GM23338 (cell line): ENCODE measurements around the gene ANAPC5. TPM values are rescaled to one million over a fixed set of nuclear protein-coding genes. Genes with fewer than 3 reads are reported as not detected.

Source experiments
- ATAC-seq: fragments of 200-7000 bp; cut with Tn5 transposase; 3 replicates; pipeline ENCODE4 v1.9.1; 2020
- DNase-seq: peaks from one replicate; pipeline ENCODE4 v3.0.0-alpha.2; 2015; ENCODE audit warnings: low spot score
- H2AFZ ChIP-seq: fragments of 200-600 bp; sonication (generic); 2 replicates; pipeline ENCODE4 v1.8.0; 2016; ENCODE audit warnings: antibody characterized with exemption, mild to moderate bottlenecking, moderate library complexity
- H3F3A ChIP-seq: fragments of 200-600 bp; sonication (generic); replicated peaks from 2 replicates; pipeline ENCODE4 v1.8.0; 2017; ENCODE audit warnings: antibody characterized with exemption, mixed run types, low read depth
- H3K27ac ChIP-seq: fragments of 200-600 bp; sonication (generic); 2 replicates; pipeline ENCODE4 v1.6.1; 2016; ENCODE audit warnings: low read depth
- H3K27me3 ChIP-seq: fragments of 200-600 bp; sonication (generic); 2 replicates; pipeline ENCODE4 v1.8.0; 2016; ENCODE audit warnings: mild to moderate bottlenecking, mixed run types, moderate library complexity; ENCODE audit not compliant: insufficient read depth
- H3K36me3 ChIP-seq: fragments of 200-600 bp; sonication (generic); 2 replicates; pipeline ENCODE4 v1.8.0; 2016; ENCODE audit warnings: mild to moderate bottlenecking; ENCODE audit not compliant: insufficient read depth
- H3K4me1 ChIP-seq: fragments of 200-600 bp; sonication (generic); 2 replicates; pipeline ENCODE4 v1.8.0; 2016; ENCODE audit warnings: mild to moderate bottlenecking, moderate library complexity; ENCODE audit not compliant: insufficient read depth
- H3K4me2 ChIP-seq: fragments of 200-600 bp; sonication (generic); 2 replicates; pipeline ENCODE4 v1.7.1; 2017; ENCODE audit warnings: mixed run types
- H3K4me3 ChIP-seq: fragments of 200-600 bp; sonication (generic); 2 replicates; pipeline ENCODE4 v1.6.1; 2016; ENCODE audit warnings: mixed run types
- H3K79me2 ChIP-seq: fragments of 200-600 bp; sonication (generic); replicated peaks from 2 replicates; pipeline ENCODE4 v1.8.0; 2017; ENCODE audit warnings: mild to moderate bottlenecking; ENCODE audit not compliant: insufficient read depth
- H3K9me2 ChIP-seq: fragments of 200-600 bp; sonication (generic); 2 replicates; pipeline ENCODE4 v1.8.0; 2017; ENCODE audit not compliant: insufficient read depth
- H4K20me1 ChIP-seq: fragments of 200-600 bp; sonication (generic); replicated peaks from 2 replicates; pipeline ENCODE4 v1.8.0; 2017; ENCODE audit warnings: mild to moderate bottlenecking; ENCODE audit not compliant: insufficient read depth
- H3K27ac Mint-ChIP-seq: 2 replicates; pipeline ENCODE4 v1.8.0; 2020; ENCODE audit warnings: inconsistent platforms, mild to moderate bottlenecking, moderate library complexity, mixed read lengths
- H3K27me3 Mint-ChIP-seq: 3 replicates; pipeline ENCODE4 v1.8.0; 2022; ENCODE audit warnings: low read depth, mild to moderate bottlenecking, moderate library complexity, mixed read lengths, inconsistent platforms; ENCODE audit not compliant: insufficient read depth, poor library complexity
- H3K36me3 Mint-ChIP-seq: 3 replicates; pipeline ENCODE4 v1.8.0; 2021; ENCODE audit warnings: low read depth, mild to moderate bottlenecking, inconsistent platforms, moderate library complexity, mixed read lengths
- H3K4me1 Mint-ChIP-seq: 3 replicates; pipeline ENCODE4 v1.8.0; 2020; ENCODE audit warnings: mild to moderate bottlenecking, inconsistent platforms, mixed read lengths
- H3K4me3 Mint-ChIP-seq: 3 replicates; pipeline ENCODE4 v1.8.0; 2021; ENCODE audit warnings: moderate library complexity, mild to moderate bottlenecking, inconsistent platforms, mixed read lengths
- H3K9me3 Mint-ChIP-seq: 3 replicates; pipeline ENCODE4 v1.8.0; 2020; ENCODE audit warnings: moderate library complexity, mild to moderate bottlenecking, inconsistent platforms, mixed read lengths
- CREB1 ChIP-seq: fragments of 250-450 bp; sonication (Bioruptor Pico); IDR thresholded peaks from 2 replicates; pipeline ENCODE4 v1.5.0; 2020; ENCODE audit warnings: low read depth, mild to moderate bottlenecking, moderate library complexity
- CTCF ChIP-seq, 2 experiments: fragments of 200-600 bp in 1 of 2; sonication (generic) in 1 of 2; conservative IDR thresholded peaks; 2 replicates each; pipeline versions ENCODE4 v1.5.1 to v1.6.1; 2016 to 2017; ENCODE audit warnings: antibody characterized with exemption in 2 of 2, low read depth in 2 of 2, mild to moderate bottlenecking in 2 of 2, moderate library complexity in 1 of 2
- EZH2 ChIP-seq: fragments of 200-600 bp; sonication (generic); IDR thresholded peaks from one replicate; pipeline ENCODE4 v1.8.0; 2017; ENCODE audit warnings: antibody characterized with exemption, mild to moderate bottlenecking, low read depth; ENCODE audit not compliant: unreplicated experiment
- EZH2phosphoT487 ChIP-seq: fragments of 200-600 bp; sonication (generic); IDR thresholded peaks from one replicate; pipeline ENCODE4 v1.8.1; 2018; ENCODE audit warnings: antibody characterized with exemption; ENCODE audit not compliant: unreplicated experiment
- JUNB ChIP-seq: IDR thresholded peaks from one replicate; pipeline ENCODE4 v1.6.1; 2016; ENCODE audit warnings: antibody characterized with exemption; ENCODE audit not compliant: unreplicated experiment
- NANOG ChIP-seq: IDR thresholded peaks from 2 replicates; pipeline ENCODE4 v1.6.1; 2016; ENCODE audit warnings: antibody characterized with exemption, borderline replicate concordance
- POLR2AphosphoS5 ChIP-seq: IDR thresholded peaks from 2 replicates; pipeline ENCODE4 v1.6.1; 2016; ENCODE audit warnings: antibody characterized with exemption, low read depth
- STAT1 ChIP-seq: IDR thresholded peaks from one replicate; pipeline ENCODE4 v1.6.1; 2016; ENCODE audit warnings: antibody characterized with exemption; ENCODE audit not compliant: unreplicated experiment
- ZNF114 ChIP-seq: fragments of 250-450 bp; sonication (Bioruptor Pico); IDR thresholded peaks from 2 replicates; pipeline ENCODE4 v1.5.0; 2020; ENCODE audit warnings: mild to moderate bottlenecking, moderate library complexity
- ZNF331 ChIP-seq: fragments of 250-450 bp; sonication (Bioruptor Pico); IDR thresholded peaks from 2 replicates; pipeline ENCODE4 v1.5.0; 2020; ENCODE audit warnings: low read depth, mild to moderate bottlenecking, moderate library complexity
- ZNF462 ChIP-seq: fragments of 250-450 bp; sonication (Bioruptor Pico); IDR thresholded peaks from 2 replicates; pipeline ENCODE4 v1.5.0; 2020; ENCODE audit warnings: mild to moderate bottlenecking, moderate library complexity
- polyA plus RNA-seq: library from polyadenylated mRNA; unstranded; fragments of >200 nt; fragmentation: Nextera tagmentation; extraction: Ambion mirVana; gene quantifications from 2 replicates; pipeline ENCODE4 v1.2.1, GENCODE V29; 2016
- total RNA-seq: library from RNA; depleted of rRNA; stranded (reverse); fragments of >200 nt; shearing (Covaris generic); gene quantifications from 2 replicates; pipeline ENCODE4 v1.2.3, GENCODE V29; 2014

The ANAPC5 gene
- total and polyA plus RNA-seq, 2 experiments from 2014 or later, result 65.9 to 125 TPM

DNA sequence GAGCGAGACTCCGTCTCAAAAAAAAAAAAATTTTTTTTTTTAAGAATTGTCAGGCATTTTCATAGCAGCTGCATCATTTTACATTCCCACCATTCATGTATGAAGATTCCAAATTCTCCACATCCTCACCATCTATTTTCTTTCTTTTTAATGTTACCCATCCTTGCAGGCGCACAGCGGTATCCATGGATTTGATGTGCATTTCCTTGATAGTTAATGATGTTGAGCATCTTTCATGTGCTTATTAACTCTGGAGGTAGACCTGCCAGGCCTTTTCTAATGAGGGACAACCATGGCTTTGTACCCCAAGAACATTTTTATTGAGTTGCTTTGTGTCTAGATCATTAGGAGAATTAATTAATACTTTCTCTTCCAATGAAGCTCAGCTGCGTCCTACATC, 46.1 kb upstream of the ANAPC5 start:
- ATAC-seq, result no peak
- DNase-seq, result no peak
- Histone ChIP-seq H3F3A (peaks cover 6% of the 10 kb centered on the region; the same call in 1 of the 2 replicates), H4K20me1 (peaks cover 7% of the 10 kb centered on the region; the same call in 1 of the 2 replicates), H3K27me3 (no peaks in the 10 kb centered on the region), H2AFZ (no peak overlapping the region), H3K36me3 (no peaks in the 10 kb centered on the region), H3K4me2 (peak overlapping the region; percentile 85), H3K79me2 (peaks cover 36% of the 10 kb centered on the region), H3K4me3 (peak overlapping the region; percentile 99), H3K4me1 (peaks cover 10% of the 10 kb centered on the region; the same call in 1 of the 2 replicates), H3K9me2 (no peaks in the 10 kb centered on the region), H3K27ac (no peak overlapping the region)
- Mint-ChIP-seq H3K27me3 (peaks cover 7% of the 10 kb centered on the region), H3K4me3 (peak overlapping the region; percentile 92), H3K36me3 (peaks cover 7% of the 10 kb centered on the region; the same call in 1 of the 3 replicates), H3K4me1 (peaks cover 18% of the 10 kb centered on the region; the same call in 2 of the 3 replicates), H3K27ac (no peak overlapping the region), H3K9me3 (no peaks in the 10 kb centered on the region)
- no peak for TF ChIP-seq ZNF114
- TF ChIP-seq CREB1 (CRISPR knock-in tag), result no peak
- no peak for TF ChIP-seq NANOG
- TF ChIP-seq JUNB, result no peak
- TF ChIP-seq POLR2AphosphoS5, result no peak
- no peak for TF ChIP-seq EZH2phosphoT487
- TF ChIP-seq ZNF462 (CRISPR knock-in tag), result no peak

GRCh38 chr12:121397521-121397920, 45.3 kb upstream of the ANAPC5 start:
- Histone ChIP-seq H3K4me2 (no peak overlapping the region), H3K27me3 (no peaks in the 10 kb centered on the region), H3F3A (peaks cover 6% of the 10 kb centered on the region; the same call in 1 of the 2 replicates), H3K36me3 (no peaks in the 10 kb centered on the region), H3K4me1 (peaks cover 10% of the 10 kb centered on the region; the same call in 1 of the 2 replicates), H3K79me2 (peaks cover 27% of the 10 kb centered on the region), H3K27ac (no peak overlapping the region), H4K20me1 (peaks cover 6% of the 10 kb centered on the region; the same call in 1 of the 2 replicates), H3K4me3 (no peak overlapping the region), H2AFZ (no peak overlapping the region), H3K9me2 (no peaks in the 10 kb centered on the region)
- Mint-ChIP-seq H3K27ac (no peak overlapping the region), H3K36me3 (peaks cover 1% of the 10 kb centered on the region; the same call in 1 of the 3 replicates), H3K27me3 (peaks cover 10% of the 10 kb centered on the region), H3K4me3 (no peak overlapping the region), H3K9me3 (no peaks in the 10 kb centered on the region), H3K4me1 (peaks cover 17% of the 10 kb centered on the region; the same call in 2 of the 3 replicates)
- ATAC-seq, result no peak
- DNase-seq, result no peak
- TF ChIP-seq EZH2 (no peak), STAT1 (no peak), ZNF331 (CRISPR knock-in tag) (no peak), CTCF (conservative IDR thresholded peaks at IDR 0.05; ENCODE audit: low read depth in 2 of 2) (no peak), JUNB (no peak), EZH2phosphoT487 (no peak), POLR2AphosphoS5 (no peak), CREB1 (CRISPR knock-in tag) (no peak)
